GM19240 (cell line): ENCODE measurements around the gene ADH7.
"Not testable (repeated sequence)": the region's sequence is repeated elsewhere in the genome, so short reads cannot be mapped to it uniquely, and the experiment has no call there.

ENCODE experiments used
- DNase-seq: peaks from one replicate; pipeline ENCODE4 v3.0.0; 2011; ENCODE audit warnings: low spot score; ENCODE audit not compliant: insufficient read length

Gene ADH7

DNA sequence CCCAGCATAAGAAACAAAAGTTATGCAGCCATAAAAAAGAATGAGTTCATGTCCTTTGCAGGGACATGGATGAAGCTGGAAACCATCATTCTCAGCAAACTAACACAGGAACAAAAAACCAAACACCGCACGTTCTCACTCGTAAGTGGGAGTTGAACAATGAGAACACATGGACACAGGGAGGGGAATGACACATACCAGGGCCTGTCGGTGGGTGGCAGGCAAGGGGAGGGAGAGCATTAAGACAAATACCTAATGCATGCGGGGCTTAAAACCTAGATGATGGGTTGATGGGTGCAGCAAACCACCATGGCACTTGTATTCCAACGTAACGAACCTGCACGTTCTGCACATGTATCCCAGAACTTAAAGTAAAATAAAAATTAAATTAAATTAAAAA is 19.4 kb downstream of the ADH7 start:
- DNase-seq, result not testable (repeated sequence)

DNA sequence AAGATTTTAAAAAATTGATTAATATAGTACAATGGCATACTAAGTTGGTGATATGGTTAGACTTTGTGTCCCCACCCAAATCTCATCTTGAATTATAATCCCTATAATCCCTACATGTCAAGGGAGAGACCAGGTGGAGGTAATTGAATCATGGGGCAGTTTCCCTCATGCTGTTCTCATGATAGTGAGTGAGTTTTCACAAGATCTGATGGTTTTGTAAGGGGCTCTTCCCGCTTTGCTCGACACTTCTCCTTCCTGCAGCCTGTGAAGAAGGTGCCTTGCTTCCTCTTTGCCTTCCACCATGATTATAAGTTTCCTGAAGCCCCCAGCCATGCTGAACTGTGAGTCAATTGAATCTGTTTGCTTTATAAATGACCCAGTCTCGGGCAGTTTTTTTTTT is 20.2 kb downstream of the ADH7 start:
- DNase-seq, result not testable (repeated sequence)

DNA sequence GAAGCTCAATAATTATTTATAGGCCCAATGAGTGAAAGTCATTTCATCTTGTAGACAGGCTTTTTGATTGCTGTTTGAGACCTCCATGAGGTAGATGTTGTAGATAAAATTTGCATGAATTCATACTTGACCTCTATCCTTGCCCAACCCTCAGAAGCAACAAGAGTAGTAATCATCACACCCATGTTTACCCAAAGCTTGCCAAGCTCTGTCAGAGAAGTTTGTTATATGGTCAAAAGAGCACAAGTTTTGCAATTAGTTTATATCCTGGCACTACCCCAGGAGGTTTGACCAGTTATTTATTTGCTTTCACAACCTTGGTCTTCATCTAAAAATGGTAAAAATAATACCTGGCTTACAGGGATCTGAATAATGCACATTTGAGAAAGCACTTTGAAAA is 20.7 kb downstream of the ADH7 start:
- no peak for DNase-seq

DNA sequence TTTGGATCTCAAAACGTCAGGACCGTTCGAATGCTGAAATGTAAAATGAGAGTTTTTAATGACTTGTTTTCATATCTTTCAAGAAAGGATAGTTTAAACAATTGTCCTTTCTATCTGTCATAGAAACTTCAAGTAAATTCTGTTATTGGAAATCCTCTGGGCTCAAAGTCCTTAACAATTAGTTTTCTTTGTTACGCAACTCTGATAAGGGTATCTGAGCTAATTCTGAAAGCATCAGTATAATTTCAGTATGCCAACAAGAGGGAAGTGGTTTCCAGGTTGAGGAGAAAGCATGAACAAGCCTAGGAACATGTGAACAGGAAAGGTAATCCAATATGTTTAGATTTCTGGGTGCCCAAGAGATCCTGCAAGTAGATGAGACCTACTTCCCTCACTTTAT is 22.0 kb downstream of the ADH7 start:
- no peak for DNase-seq

DNA sequence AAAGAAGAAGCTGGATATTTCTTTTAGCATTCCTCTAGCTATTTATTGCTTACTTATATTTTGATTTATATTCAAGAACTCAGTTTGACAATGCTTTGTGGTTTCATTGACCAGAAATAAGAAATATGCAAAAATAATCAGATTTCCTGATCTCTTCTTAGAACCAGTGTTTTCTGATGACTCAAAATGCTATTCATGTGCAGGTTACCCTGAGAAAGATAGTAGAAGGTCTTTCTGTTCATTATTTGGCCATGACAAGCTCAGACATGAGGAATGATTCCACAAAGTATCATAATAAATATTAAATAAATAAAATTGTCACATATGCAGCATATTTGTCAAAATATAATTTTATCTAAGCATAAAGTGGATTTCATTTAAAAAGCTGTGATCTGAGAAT is 24.1 kb downstream of the ADH7 start:
- no peak for DNase-seq

DNA sequence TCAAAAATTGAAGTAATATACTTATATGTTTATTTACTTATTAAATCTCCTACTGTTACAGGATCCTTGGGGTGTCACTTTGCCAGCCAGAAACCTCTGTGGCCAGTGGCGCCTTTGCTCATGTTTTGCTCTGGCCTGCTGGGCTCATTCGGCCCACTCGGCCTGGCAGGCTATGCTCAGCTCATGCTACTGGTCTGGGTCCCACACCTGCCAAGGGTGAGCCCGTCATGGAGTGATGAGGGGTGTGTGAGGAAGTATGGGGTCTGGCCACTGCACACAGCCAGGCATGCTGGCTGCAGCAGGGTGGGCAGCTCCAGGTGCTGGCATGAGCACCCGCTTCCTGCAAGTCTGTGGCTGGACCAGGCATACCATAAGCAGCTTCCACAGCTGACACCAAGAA is 25.1 kb downstream of the ADH7 start:
- DNase-seq, result no peak

DNA sequence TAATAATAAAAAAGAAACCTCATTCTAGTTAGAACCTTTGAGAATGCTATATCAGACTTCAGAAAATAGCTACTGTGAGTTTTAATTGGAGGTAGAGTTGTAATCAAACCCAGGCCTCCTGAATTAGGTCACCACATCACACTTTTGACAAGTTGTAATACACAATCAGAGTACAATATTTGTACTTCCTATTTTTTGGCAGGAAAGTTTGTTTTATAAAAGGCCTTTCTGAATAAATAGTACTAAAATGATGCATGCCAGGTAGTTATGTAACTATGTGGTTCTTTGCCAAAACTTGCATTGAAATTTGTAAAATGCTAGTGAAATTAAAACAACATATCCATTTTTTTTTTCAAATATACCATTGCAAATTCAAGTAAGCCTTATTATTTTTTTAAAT is 26.8 kb downstream of the ADH7 start:
- no peak for DNase-seq

DNA sequence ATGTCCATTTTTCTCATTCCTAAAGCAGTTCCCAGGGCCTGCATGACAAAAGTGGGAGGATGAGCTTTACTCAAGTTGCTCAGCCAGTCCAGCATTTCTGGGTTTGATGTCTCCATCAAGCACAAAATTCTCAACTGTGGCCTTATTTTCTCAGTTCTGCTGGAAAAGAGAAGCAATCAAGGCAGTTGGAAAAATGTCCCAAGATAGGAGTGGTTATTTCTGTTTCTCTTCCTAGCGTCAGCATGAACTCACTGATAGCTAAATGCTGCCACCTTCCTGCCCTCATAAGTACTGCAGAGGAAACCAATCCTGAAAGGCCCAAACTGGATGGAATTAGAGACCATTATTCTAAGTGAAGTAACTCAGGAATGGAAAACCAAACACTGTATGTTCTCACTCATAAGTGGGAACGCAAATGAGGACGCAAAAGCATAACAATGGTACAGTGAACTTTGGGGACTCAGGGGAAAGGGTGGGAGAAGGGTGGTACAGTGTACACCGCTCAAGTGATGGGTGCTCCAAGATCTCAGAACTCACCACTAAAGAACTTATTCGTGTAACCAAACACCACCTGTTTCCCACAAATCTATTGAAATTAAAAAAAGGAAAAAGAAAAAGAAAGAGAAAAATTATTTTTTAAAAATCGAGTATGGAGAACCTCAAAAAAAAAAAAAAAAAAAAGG is 29.6 kb downstream of the ADH7 start:
- DNase-seq, result no peak

DNA sequence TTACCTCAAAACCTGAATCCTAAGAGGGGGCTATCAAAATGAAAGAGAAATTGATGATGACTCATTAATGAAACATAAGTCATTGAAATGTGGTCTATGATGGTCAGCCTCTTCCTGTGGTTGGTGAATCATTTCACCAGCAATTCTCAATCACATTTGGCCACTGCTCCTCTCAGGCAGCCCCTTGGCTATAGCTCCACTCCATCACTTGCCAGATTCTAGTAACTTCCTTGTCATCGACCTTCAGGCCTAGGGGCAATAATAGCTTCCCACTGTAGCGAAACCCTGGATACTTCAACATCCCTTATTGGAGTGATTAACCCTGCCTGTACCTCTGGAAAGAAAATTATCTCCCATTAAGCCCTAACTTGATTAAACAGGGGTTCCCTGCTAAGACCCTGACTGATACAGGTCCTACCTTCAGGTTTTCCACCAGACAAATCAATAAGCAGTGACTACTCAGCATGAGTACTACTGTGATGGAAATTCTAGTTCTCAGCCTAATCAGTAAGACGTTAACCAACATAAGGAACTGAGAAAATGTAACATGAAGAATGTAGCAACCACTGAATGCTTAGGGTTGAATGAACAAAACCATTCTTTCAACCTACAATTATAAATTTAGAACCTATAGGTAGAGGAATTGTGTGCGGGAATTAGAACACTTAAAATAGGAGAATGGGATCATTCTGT is 30.4 kb downstream of the ADH7 start:
- peak; percentile 11 for DNase-seq

DNA sequence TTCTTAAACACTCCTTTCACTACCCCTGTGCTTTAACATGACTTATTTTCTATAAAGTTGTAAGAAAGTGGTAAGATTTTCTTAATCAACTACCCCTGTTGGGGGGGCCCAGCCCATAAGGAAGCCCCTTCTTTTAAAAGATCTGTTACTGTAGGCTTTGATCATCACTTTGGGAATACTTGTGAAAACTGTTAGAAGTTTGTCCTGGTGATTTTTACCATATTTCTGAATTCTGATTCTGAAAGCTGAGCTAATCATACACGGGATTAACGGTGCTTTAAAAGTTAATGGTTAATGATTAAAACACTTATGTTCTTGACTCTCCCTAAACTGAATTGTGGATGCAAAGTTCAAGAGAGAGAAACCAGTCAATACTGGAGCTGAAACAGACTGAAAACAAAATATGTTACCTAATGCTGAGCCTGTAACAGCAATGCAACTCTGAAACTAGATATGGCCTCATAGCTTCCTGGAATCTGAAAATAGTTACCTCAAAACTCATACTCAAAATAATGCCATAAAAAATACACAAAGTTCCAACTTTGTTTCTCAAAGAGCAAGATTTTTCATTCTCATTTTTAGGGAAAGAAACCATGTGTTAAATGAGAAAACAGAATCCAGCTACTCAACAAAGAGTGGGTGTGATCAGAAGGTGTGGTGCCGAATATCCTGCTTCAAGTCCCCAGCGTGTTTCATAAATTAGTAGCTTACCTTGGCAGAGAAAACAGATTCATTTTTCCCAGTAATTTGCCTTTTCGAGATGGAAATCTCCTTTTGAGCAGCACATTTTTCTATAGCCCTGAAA is 31.6 kb downstream of the ADH7 start:
- peak; percentile 9 for DNase-seq

DNA sequence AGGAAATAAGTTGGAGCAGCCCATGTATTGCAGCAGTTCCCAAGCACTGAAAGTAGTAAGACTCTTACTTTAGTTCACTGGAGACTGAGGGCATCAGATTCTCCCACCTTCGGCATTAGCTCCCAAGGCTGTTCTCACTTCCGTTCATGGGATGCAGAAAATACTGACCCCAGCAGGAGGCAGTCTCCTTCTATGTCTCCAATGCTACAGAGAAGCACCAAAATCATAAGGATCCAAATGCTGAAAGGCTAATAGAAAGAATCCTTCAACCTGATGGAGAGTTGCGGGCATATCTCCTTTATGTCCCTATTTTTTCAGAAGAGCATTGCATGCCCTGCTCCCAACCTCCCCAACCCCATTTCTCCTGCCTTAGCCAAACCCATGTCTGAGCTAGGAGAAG is 32.4 kb downstream of the ADH7 start:
- DNase-seq, result no peak

DNA sequence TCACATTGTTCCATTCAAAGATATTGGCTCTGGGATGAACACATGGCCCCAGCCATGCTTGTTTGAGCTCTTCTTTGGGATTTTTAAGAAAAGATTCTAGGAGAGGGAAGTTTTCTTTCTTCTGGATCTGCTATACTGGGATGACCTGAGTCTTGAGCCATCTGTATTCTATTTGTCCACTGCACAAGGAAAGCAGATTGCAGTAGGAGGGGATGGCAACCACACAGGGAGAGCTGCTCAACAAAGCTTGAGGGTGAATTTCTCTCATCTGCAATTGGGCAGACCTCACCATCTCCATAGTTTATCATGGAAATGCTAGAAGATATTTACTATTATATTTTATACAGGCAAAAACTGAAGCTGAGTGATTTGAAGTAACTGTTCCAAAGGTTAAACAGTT is 34.3 kb downstream of the ADH7 start:
- DNase-seq, result no peak

DNA sequence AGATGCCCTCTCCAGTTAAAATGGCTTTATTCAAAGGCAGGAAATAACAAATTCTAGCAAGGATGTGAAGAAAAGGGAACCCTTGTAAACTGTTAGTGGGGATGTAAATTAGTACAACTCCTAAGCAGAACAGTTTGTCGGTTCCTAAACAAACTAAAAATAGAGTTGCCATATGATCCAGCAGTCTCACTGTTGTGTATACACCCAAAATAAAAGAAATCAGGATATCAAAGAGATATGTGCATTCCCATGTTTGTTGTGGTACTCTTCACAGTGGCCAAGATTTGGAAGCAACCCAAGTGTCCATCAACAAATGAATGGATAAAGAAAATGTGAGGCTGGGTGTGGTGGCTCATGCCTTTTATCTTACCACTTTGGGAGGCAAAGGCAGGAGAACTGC is 36.1 kb downstream of the ADH7 start:
- no peak for DNase-seq

DNA sequence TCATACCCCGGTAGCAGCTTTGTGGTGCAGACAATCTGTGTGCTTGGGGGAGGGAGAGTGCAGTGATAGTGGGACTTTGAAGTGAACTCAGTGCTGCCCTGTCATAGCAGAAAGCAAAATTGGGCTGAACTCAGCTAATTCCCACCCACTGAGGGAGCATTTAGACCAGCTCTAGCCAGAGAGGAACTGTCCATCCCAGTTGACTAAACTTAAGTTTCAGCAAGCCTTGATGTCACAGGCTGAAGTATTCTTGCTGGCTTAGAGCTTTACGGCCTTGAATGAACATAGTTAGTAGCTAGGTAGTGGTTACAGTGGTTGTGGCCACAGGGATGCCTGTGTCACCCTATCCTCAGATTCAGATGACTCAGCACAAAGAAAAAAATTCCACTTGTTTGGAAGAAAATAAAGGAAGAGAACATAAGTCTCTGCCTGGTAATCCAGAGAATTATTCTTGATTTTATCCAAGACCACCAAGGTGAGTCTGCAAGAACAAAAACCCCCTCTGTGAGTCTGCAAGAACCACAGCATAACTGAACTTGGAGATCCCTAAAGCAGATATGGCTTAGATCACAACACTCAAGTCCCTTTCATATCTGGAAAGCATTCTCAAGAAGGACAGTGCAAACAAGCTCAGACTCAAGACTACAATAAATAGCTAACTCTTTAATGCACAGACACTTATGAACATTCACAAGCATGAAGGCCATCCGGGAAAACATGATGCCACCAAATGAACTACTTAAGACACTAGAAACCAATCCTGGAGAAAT is 39.4 kb downstream of the ADH7 start:
- DNase-seq, result no peak

DNA sequence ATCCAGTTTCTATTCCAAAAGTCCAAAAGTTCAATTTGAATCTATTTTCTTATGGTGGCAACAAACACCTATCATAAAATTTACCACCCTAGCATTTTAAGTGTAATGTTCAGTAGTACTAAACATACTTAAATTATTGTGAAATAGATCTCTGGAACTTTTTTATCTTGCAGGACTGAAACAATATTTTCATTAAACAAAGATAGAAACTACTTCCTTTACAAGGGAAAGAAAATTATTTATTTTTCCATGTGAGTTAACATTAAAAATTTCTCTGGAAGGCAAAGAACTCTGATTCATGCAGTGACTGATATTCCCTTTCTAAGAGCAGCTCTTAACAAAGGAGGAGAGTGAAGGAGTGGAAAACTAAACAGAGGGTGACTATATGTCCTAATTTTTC is 40.2 kb downstream of the ADH7 start:
- no peak for DNase-seq

DNA sequence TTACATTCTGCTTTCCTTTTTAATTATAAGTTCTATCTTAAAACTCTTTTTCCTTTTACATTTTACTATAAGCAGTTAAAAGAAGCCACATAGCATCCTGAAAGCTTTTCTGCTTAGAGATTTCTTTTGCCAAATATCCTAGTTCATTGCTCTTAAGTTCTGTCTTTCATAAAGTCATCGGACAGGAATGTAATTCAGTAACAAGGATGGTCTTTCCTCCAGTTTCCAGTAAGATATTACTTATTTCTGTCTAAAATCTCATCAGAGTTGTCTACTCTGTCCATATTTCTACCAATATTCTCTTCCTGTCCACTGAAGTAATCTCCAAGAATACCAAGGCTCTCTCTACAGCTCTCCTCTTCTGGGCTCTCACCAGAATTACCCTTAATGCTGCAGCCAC is 45.1 kb downstream of the ADH7 start:
- DNase-seq, result no peak

DNA sequence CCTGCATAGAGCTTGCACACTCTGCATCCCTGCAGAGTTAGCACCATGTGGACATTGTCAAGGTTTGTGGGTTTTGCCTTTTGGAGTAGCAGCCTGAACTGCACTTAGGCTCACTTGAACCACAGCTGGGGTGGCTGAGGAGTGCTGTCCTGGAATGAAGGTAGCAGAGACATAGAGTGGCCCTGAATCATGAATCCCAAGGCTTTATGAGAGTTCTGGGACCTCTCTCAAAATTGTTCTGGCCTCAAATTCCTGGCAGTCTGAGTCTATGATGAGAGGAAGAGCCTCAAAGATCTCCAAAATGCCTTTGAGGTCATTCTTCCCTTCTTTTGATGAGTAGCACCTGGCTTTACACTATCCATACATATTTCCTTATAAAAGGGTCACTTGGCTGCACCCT is 45.5 kb downstream of the ADH7 start:
- DNase-seq, result no peak

DNA sequence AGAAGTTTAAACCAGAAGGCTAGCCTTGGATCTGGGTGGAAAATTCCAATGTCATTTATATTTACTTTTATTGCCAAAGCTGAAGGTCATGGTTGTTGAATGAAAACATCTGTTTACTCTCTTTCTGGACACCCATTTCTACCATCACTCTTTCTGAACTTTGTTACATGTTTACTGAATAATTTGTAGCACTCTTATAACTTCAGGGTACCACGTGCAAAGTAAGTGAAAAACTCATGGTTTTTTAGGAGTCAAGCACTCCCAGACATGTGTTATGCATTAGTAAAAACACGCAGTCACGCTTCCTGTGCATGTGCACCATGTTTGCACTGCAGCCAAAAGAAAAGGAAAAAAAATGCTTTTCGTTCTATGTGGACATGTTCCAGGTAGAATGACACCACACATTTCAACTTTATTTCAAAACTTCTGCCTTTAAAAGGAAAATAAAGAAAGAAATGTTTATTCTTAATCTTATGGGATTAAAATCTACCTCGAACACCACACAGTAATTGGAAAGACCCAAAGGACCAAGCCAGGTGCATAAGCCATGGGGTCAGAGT is 51.2 kb downstream of the ADH7 start:
- no peak for DNase-seq

DNA sequence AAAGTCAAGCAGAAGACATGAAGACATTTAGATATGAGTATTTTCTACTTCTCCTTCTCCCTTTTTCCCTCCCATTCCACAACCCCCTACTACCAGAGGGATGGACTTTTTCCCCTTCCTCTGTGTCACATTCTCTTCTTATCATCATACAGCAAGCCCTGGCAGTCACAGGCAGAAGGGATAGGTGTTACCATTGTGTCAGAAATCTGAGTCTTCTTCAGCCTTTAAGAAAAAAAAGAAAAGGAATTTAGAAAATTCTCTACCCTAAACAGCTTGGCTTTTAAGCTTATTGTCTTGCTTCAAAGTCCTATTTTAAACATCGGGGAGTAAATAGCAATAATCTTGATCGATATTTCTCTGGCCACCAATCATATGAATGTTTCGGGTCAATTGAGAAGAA is 51.7 kb downstream of the ADH7 start:
- DNase-seq, result no peak

DNA sequence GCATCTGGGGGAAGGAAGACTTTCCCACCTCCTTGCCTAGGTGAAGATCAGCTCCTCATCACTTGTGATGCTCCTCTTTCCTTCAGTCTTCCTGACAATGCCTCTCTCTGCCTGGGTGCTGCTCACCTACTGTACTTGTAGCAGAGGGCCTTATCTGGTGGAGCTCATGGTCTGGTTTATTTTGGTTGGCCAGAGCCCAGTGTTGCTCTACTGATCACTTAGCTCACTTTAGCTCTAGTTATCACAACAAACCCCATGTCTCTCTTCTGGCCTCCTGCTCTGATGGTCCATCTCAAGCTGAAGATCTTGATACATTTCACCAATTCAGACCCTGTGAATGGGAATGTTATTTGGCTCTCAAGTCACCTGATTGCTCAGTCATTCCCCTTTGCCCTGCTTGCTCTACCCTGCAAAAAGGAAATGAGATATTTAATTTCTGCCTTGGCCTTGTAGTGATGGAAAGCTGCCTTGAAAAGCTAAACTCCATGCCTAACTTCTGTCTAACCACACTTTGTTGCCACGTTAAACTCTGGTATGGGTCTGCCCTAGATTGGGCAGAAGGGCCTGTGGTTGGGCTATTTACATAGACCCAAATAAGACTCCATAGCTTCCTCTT is 52.3 kb downstream of the ADH7 start:
- DNase-seq, result no peak

DNA sequence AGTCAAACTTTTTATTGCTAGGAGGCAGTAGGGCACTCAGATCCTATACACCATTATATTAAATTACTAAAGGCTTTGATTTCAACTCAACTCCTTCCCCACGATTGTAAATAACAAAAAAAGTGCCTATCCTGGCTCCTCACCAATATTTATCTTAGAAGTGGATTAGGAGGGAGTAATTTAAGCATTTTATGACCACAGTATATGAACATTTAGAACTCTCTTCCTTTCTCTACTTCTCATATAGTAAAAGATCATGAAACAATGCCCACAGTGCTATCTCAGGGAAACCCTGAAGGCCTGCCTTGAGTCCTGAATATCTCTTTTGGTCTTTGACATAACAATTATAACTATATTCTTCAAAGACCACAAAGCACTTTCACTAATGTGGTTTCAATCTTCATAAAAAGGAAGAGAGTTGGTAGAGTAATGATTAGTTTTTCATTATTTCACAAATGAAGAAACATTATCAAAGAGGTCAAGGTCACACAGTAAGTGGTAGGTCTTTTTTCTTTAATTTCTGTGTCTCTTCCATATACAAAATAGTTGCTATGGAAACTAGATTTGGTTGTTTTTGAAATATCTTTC is 53.5 kb downstream of the ADH7 start:
- no peak for DNase-seq
